GM12873 (cell line): ENCODE measurements around the gene CIAO3.

ENCODE experiments used
- TF ChIP-seq, protein P1 (sequence below): IDR thresholded peaks from 2 replicates; pipeline ENCODE4 v1.5.1; 2012; ENCODE audit warnings: low read depth, mild to moderate bottlenecking, moderate library complexity, low read length, control low read depth; ENCODE audit not compliant: insufficient read depth; ENCODE audit errors: missing control alignments

The CIAO3 gene

DNA sequence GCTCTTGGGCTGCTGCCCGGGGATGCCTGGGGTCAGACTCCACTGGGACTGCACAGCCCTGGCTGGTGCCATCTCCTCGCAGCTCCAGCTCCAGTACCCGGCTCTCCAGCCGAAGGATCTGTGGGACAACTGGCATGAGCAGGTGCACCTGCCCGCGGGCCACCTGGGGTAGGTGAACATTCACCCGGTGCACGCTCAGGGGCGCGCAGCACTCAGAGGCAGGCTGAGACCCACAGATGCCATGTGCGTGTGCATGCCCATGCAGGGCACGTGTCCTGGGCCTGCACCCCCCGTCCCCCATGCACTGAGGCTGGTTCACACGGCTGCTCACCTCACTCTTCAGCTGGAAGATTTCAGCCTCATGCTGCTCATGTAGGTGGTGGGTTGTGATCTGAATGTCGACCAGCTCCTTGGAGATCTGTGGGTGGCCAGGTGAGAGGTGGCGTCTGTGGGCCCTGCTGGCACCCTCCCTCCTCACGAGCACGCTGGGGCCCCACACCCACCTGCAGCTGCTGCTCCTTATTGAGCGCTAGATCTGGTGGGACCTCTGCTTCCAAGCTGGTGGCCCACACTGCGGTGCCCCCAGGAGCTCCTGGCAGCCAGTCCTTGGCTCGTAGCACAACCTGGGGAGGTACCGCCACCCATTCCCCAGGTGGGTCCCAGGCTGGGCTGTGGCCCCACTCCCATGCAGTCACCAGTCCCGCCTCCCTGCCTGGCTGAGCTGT, 15.2 kb downstream of the CIAO3 start:
- TF ChIP-seq, protein P1, sequence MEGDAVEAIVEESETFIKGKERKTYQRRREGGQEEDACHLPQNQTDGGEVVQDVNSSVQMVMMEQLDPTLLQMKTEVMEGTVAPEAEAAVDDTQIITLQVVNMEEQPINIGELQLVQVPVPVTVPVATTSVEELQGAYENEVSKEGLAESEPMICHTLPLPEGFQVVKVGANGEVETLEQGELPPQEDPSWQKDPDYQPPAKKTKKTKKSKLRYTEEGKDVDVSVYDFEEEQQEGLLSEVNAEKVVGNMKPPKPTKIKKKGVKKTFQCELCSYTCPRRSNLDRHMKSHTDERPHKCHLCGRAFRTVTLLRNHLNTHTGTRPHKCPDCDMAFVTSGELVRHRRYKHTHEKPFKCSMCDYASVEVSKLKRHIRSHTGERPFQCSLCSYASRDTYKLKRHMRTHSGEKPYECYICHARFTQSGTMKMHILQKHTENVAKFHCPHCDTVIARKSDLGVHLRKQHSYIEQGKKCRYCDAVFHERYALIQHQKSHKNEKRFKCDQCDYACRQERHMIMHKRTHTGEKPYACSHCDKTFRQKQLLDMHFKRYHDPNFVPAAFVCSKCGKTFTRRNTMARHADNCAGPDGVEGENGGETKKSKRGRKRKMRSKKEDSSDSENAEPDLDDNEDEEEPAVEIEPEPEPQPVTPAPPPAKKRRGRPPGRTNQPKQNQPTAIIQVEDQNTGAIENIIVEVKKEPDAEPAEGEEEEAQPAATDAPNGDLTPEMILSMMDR = no peak

DNA sequence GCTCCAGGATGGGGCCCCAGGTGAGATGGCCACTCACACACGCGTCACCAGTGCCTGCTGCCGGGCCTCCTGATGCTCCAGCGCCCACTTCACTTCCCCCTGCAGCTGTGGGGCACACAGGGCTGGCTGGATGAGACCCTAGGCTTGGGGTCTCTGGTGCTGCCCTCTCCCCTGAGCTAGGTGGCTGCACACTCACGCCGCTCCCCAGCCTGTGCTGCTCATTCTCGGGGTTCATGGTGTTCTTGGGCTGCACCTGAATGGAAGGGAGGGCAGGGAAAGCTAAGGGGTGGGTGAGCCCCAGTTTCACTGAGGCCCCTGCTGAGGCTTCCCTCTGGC, 15.8 kb downstream of the CIAO3 start:
- TF ChIP-seq, protein P1 = no peak

DNA sequence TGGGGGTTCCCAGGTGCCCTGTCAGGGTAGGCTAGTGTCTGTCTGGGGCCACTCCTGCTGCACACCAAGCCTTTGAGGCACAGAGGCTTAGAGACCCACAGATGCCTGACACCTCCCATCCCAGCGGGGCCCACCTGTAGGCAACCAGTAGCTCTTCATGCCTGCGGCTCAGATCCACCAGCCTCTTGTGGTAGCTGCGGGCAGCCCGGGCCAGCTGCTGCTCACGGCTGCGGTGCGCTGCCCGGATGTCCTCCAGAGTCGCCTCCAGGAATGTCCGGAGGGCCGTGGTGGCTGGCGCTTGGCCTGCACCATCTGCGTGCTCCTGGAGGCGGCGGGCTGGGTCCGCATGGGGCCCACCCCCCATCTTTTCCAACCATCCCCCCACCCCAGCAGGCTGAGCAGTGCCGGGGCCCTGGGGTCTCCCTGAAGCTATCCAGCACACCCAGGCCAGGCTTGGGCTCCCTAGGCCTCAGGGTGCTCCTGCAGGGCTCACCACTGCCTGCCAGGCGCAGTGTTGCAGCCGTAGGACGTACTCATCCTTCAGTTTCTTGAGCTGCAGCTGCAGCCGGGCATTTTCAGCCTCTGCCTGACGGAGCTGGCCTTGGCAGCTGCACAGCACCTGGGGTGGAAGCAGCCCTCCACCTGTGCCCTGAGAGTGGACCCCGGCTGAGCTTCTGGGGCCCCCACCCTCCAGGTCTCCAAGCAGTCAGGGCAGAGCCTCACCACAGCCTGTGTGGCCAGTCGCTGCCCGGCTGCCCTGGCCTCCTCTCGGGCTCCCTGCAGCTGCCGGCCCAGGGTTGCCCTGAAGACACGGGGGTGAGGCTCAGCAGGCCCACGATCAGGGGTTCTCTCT, 16.4 kb downstream of the CIAO3 start:
- TF ChIP-seq, protein P1 = no peak

DNA sequence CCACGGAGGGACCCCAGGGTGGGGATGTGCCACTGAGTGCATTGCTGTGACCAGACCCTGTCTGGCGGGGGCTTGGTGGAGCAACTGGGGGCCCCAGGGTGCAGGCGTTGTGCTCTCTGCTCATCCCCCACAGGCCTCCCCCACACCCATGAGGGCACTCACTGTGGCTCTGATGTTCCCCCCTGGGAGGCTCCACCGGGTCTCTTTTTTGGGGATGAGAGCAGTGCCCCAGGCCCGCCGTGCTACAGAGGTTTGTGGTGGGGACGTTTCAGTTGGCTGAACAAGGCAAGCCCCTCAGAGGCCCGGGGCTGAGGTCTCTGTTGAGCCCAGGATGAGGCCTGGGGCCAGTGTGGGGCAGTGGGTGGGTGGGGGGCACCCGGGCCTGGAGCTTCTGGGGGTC, 17.1 kb downstream of the CIAO3 start:
- TF ChIP-seq, protein P1 = no peak

DNA sequence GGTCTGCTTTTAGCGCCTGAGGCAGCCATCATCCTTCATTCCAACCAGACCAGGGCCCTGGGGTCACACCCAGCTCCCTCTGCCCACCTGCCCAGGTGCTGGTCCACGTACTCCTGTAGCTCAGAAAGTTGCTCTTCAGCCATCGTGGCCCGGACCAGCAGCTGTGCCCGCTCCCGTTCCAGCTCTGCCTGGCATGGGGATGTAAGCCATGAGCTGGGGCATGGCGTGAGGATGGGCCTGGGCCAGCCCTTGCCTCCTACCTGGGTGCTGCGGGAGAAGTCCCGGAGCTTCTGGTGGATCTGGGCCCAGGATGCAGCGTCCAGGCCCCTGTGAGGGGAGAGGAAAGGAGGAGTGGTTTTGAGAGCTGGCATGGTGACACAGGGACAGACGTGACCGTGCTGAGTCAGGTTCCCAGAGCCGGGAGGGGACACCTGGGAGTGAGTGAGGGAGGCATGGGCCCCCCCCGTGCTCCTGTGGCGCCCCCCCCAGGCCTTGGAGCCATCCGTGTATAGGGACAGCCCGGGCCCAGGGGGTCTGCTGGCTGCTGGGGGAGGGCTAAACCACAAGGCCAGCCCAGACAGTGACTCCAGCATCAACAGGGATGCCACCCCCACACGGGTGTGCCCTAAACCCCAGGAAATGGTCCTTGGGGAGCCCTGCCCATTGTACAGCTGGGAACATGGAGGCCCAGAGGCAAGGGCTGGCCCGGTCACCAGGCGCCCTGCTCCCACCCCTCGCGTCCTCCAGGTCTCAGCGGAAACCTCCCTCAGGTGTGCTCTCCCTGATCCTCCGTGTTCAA, 17.8 kb downstream of the CIAO3 start:
- TF ChIP-seq, protein P1 = no peak

DNA sequence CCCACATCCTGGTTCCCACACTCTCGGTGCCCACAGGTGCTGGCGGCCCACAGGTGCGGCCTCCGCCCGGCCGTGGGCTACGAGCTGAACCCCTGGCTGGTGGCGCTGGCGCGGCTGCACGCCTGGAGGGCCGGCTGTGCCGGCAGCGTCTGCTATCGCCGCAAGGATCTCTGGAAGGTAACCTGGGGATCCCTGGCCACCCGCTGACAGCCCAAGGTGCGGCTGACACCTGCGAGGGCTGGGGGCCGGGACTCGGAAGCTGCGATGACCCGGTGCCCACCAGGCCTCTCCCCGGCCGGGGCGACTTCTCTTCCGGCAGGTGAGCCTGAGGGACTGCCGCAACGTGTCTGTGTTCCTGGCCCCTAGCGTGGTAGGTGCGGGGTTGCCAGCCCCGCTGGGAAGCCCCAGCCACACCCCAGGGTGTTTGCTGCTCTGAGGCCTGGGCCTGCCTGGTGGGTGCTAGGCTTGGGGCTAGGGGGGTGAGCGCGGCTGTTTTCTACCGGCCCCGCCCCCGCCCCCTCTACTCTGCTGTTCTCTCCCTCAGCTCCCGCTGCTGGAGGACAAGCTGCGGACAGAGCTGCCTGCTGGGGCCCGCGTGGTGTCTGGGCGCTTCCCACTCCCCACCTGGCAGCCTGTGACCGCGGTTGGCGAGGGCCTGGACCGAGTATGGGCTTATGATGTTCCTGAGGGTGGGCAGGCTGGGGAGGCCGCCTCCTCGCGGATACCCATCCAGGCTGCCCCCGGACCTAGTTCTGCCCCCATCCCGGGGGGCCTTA, 18.8 kb downstream of the CIAO3 start:
- TF ChIP-seq, protein P1 = no peak
